NCI-H774 (cell line): ENCODE results near the gene EYA3.

ENCODE experiments used
- DNase-seq: peaks from one replicate; lab custom pipeline; 2025; lab: John Stamatoyannopoulos, UW

EYA3 gene

GRCh38 chr1:28071813-28072212, 16.6 kb downstream of the EYA3 start:
- no peak for DNase-seq

- no peak for DNase-seq
Observed at GRCh38 chr1:28070725-28071593, 17.5 kb downstream of the EYA3 start.

GRCh38 chr1:28067523-28068090, 20.8 kb downstream of the EYA3 start:
- no peak for DNase-seq

DNA sequence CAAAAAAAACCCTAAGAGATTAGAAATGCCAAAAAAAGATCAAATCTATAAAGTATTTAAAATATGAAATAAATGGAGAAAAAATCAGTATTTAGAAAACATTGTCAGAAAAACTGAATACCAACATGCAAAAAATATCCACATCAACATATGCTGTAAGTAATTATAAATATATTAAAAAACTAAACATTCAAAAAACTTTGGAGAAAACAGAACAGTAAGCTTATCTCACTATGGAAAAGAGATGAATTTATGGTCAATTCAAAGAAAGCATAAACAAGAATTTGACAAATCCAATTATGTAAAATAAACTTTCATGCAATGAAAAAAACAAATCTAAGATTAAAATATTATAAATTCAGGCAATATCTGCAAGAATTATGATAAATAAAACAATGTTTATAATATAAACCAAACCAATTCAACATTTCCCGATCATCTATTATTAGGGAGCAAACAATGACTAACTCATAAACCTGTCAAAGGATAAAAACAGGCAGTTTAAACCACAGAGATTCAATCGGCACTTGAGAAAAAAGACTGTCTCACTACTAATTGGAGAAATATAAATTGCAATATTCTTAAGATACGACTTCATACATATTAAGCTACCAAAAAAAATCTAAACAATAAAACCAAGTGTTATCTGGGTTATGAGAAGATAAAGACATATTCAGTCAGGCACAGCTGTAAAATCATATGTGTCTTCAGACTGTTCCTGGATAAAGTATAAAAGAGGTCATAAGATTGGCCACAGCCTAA, 21.8 kb downstream of the EYA3 start:
- no peak for DNase-seq

DNA sequence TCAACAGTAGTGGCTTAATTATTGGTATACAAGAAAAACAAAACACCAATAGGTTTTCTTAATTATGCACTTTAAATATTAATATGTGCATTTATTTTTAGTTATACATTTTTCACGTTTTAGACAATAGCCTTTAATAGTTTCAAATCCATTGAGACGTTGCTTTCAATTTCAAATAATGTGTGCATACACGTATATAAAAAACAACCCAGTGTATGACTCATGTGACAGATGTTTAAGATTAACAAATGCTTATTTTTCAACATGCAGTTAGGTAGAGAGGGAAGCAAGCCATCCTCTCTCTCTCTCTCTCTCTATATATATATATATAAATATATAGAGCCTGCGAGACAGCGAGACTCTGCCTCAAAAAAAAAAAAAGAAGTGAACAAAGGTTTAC, 24.3 kb downstream of the EYA3 start:
- no peak for DNase-seq

DNA sequence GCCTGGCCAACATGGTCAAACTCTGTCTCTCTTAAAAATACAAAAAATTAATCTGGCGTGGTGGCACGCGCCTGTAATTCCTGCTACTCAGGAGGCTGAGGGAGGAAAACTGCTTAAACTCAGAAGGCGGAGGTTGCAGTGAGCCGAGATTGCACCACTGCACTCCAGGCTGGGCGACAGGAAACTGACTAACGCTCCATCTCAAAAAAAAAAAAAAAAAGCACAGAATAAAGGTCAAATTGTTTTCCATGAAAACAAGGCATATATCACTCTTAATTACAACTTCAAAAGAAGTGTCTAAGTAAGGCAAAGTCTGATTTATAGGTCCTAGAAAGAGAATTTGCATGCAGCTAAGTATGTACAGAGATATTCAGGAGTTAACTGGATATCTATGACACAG, 25.6 kb downstream of the EYA3 start:
- no peak for DNase-seq

GRCh38 chr1:28058971-28059878, 29.2 kb downstream of the EYA3 start:
- DNase-seq: no peak

GRCh38 chr1:28058168-28058567, 30.2 kb downstream of the EYA3 start:
- DNase-seq: no peak

DNA sequence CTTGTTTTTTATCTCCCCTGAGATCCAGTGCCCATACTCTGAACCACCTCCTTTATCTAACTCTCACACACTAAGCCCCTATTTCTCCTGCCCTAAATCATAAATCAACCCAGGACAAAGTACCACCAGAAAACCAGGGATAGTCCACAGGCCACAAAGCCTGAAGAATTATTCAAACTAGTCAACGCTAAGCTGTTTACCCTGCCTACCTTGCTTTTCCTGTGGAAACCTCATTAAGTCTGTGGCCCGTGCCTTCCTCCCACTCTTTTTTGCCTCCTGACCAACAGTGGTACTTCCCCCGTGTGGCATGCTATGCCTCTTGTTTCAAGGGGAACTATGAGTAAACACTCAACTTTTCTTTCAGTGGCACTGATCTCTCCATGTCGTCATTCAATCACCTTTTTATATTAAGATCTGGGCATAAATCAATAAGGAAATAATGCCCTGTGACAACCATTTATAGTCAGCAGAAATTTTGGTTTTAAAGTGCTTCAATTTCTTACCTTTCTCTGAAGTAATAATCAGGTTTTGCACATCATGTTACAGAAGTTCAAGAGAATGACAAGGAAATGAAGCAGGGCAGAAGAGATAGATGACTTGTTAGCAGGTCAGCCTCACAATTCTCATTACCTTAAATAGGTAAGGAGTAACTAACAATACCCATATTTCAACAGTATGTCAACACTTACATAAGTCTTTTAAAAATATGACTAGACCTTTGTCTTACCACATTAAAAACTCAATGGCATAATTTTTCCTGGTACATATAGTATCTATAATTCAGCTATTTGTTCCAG, 32.1 kb downstream of the EYA3 start:
- peak; percentile 14 for DNase-seq

- no peak for DNase-seq
Observed at GRCh38 chr1:28050776-28051175, 37.6 kb downstream of the EYA3 start.

DNA sequence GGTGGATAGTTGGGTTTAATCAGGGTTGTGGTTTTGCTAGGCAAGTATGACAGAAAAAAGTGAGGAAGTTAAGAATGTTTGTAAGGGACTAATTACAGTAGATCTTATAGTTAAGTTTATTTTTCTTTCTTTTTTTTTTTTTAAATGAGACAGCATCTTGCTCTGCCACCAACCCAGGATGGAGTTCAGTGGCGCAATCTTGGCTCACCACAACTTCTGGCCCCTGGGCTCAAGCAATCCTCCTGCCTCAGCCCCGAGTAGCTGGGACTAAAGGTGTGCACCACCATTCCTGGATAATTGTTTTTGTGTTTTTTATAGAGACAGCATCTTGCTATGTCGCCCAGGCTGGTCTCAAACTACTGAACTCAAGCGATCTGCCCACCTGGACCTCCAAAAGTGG, 41.7 kb downstream of the EYA3 start:
- DNase-seq: no peak

- no peak for DNase-seq
Observed at GRCh38 chr1:28045777-28046176, 42.6 kb downstream of the EYA3 start.

GRCh38 chr1:28044399-28044798, 44.0 kb downstream of the EYA3 start:
- DNase-seq: no peak

GRCh38 chr1:28039341-28039740, 49.1 kb downstream of the EYA3 start:
- DNase-seq: no peak

- DNase-seq: no peak
Observed at GRCh38 chr1:28037946-28038345, 50.5 kb downstream of the EYA3 start.

DNA sequence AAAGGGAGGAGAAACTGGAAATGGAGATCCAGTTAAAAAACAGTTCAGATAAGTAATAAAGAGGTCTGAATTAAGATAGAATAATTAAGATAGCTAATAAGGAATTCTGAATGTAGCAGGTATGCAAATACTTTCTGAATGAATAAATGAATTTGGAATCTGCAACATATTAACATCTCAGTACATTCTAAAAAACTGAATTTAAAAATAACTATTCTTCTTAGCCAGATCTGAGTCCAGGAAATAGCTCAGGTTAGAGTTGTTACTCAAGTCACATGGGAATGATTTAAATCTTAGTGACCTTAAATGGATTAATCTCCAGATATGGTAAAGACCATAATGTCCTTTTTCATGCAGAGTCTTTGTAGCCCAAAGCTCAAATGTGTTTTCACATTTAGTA, 51.2 kb downstream of the EYA3 start:
- DNase-seq: no peak

- DNase-seq: no peak
Observed at GRCh38 chr1:28036431-28036830, 52.0 kb downstream of the EYA3 start.

DNA sequence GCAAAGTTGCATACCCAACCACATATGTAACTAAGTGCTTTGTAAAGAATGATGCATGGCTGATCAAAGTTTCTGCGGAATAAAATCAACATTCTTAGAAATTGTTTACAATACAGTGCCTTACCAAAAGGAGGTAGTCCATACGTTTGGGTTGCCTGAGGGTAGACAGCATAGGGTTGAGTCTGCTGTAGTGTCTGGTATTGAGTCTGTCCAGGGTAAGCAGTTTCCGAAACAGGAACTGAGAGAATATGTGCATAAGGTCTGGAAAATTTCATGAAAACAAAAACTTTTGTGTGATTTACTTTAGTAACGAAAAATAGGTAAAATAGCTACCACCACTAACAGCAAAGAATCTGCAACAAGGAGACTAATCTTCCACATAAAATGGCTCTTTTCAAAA, 53.0 kb downstream of the EYA3 start:
- DNase-seq: no peak

DNA sequence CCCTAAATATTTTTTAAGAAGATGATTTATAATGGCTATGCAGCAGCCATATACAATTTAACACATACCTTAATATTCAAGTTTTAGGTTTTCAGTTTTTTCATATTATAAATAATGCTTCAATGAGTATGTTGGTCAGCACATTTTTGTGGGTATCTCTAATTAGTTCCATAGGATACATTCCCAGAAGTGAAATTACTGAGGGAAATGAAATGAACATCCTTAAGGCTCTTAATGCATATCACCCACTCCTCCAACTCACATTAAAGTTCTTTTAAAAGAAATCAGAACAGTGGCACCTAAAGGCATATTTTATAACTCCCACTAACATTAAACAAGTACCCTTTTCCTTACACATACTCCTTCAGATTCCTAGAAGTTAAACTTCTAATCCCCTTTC, 56.1 kb downstream of the EYA3 start:
- no peak for DNase-seq

- DNase-seq: no peak
Observed at GRCh38 chr1:28031173-28031572, 57.2 kb downstream of the EYA3 start.
